ENCODE data around the gene ADAP1.

The ADAP1 gene

GRCh38 chr7:881441-882234 is 72.8 kb downstream of the ADAP1 start:
- TF ChIP-seq GATA2 (IDR thresholded peaks at IDR 0.05; ENCODE audit: low read depth, low read length) (no peak), GATA3 (IDR thresholded peaks at IDR 0.05; ENCODE audit: low read depth, low read length) (no peak)

- TF ChIP-seq GATA3 (IDR thresholded peaks at IDR 0.05; ENCODE audit: low read depth, low read length) (no peak), GATA2 (IDR thresholded peaks at IDR 0.05; ENCODE audit: low read depth, low read length) (no peak)
These were observed 74.0 kb downstream of the ADAP1 start for GRCh38 chr7:880450-880849.

GRCh38 chr7:879706-880105 is 74.8 kb downstream of the ADAP1 start:
- no peak for TF ChIP-seq GATA3 (IDR thresholded peaks at IDR 0.05; ENCODE audit: low read depth, low read length)
- TF ChIP-seq GATA2 (IDR thresholded peaks at IDR 0.05; ENCODE audit: low read depth, low read length), result no peak

- TF ChIP-seq GATA3 (IDR thresholded peaks at IDR 0.05; ENCODE audit: low read depth, low read length) (no peak), GATA2 (IDR thresholded peaks at IDR 0.05; ENCODE audit: low read depth, low read length) (no peak)
These were observed 75.4 kb downstream of the ADAP1 start for GRCh38 chr7:879093-879492.

GRCh38 chr7:877312-878232 is 76.9 kb downstream of the ADAP1 start:
- no peak for TF ChIP-seq GATA2 (IDR thresholded peaks at IDR 0.05; ENCODE audit: low read depth, low read length)

GRCh38 chr7:876972-877311 is 77.5 kb downstream of the ADAP1 start:
- no peak for TF ChIP-seq GATA2 (IDR thresholded peaks at IDR 0.05; ENCODE audit: low read depth, low read length)
- no peak for TF ChIP-seq GATA3 (IDR thresholded peaks at IDR 0.05; ENCODE audit: low read depth, low read length)

GRCh38 chr7:876077-876971 is 78.2 kb downstream of the ADAP1 start, which contains the start of gene GET4:
Gene GET4 (plus strand): TSS chr7:876554. CDS start chr7:876646, 92 bp downstream.
- TF ChIP-seq GATA3 (IDR thresholded peaks at IDR 0.05; ENCODE audit: low read depth, low read length) (no peak), GATA2 (IDR thresholded peaks at IDR 0.05; ENCODE audit: low read depth, low read length) (no peak)

- TF ChIP-seq GATA2 (IDR thresholded peaks at IDR 0.05; ENCODE audit: low read depth, low read length), result no peak
- TF ChIP-seq GATA3 (IDR thresholded peaks at IDR 0.05; ENCODE audit: low read depth, low read length), result no peak
These were observed 78.9 kb downstream of the ADAP1 start for GRCh38 chr7:875476-876076.

GRCh38 chr7:875051-875450 is 79.4 kb downstream of the ADAP1 start:
- TF ChIP-seq GATA2 (IDR thresholded peaks at IDR 0.05; ENCODE audit: low read depth, low read length) (no peak), GATA3 (IDR thresholded peaks at IDR 0.05; ENCODE audit: low read depth, low read length) (no peak)

GRCh38 chr7:874031-874749 is 80.3 kb downstream of the ADAP1 start:
- TF ChIP-seq GATA3 (IDR thresholded peaks at IDR 0.05; ENCODE audit: low read depth, low read length) (no peak), GATA2 (IDR thresholded peaks at IDR 0.05; ENCODE audit: low read depth, low read length) (no peak)

- TF ChIP-seq GATA3 (IDR thresholded peaks at IDR 0.05; ENCODE audit: low read depth, low read length) (no peak), GATA2 (IDR thresholded peaks at IDR 0.05; ENCODE audit: low read depth, low read length) (no peak)
These were observed 81.0 kb downstream of the ADAP1 start for GRCh38 chr7:873367-874002.

GRCh38 chr7:871900-872537 is 82.5 kb downstream of the ADAP1 start:
- no peak for TF ChIP-seq GATA3 (IDR thresholded peaks at IDR 0.05; ENCODE audit: low read depth, low read length)

Measured in SH-SY5Y (cell line).